ENCODE results near the gene ESPN. TPM values are rescaled to one million over a fixed set of nuclear protein-coding genes. Genes with fewer than 3 reads are reported as not detected.

The ESPN gene
- total and polyA plus RNA-seq, 10 donors, result 0.26 to 6.0 (median 0.54) TPM; not detected in 1

DNA sequence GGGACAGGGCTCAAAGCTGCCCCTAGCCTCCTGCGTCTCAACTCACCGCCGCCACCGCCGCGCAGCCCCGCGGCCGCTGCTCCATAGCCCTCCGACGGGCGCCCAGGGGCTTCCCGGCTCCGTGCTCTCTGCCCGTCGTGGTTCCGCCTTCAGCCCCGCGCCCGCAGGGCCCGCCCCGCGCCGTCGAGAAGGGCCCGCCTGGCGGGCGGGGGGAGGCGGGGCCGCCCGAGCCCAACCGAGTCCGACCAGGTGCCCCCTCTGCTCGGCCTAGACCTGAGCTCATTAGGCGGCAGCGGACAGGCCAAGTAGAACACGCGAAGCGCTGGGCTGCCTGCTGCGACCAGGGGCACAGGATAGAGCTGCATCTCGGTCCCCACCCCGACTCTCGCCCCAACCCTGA, 41.4 kb downstream of the ESPN start, which contains the start of gene TNFRSF25:
Gene TNFRSF25, minus strand, starts transcription at position 151 of the 400 bp plus-strand sequence. Its CDS starts 66 bp downstream, at position 85.
- WGBS, 5 donors, result 15 to 25% (median 16%) methylated on average over 20 to 43 of the region's 43 CpGs; no CpG with 5 or more reads in 1 of the 5 donors
- H3K27ac ChIP-seq, result peak within 1 kb of the TSS in 7 of 8 donors; percentile 4 to 79 (median 54)
- peak within 1 kb of the TSS in 7 of 8 donors; percentile 1 to 64 (median 30) for H3K4me3 ChIP-seq
- TF ChIP-seq POLR2AphosphoS5 (IDR thresholded peaks at IDR 0.05), result peak in 1 of 3 donors; percentile 9
- TF ChIP-seq, protein P1, sequence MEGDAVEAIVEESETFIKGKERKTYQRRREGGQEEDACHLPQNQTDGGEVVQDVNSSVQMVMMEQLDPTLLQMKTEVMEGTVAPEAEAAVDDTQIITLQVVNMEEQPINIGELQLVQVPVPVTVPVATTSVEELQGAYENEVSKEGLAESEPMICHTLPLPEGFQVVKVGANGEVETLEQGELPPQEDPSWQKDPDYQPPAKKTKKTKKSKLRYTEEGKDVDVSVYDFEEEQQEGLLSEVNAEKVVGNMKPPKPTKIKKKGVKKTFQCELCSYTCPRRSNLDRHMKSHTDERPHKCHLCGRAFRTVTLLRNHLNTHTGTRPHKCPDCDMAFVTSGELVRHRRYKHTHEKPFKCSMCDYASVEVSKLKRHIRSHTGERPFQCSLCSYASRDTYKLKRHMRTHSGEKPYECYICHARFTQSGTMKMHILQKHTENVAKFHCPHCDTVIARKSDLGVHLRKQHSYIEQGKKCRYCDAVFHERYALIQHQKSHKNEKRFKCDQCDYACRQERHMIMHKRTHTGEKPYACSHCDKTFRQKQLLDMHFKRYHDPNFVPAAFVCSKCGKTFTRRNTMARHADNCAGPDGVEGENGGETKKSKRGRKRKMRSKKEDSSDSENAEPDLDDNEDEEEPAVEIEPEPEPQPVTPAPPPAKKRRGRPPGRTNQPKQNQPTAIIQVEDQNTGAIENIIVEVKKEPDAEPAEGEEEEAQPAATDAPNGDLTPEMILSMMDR (IDR thresholded peaks at IDR 0.05 in 8 of 11, conservative IDR thresholded peaks at IDR 0.05 in 3 of 11), result no peak
- TF ChIP-seq POLR2A (IDR thresholded peaks at IDR 0.05), result no peak
- H3K4me1 ChIP-seq, result peaks cover 0 to 60% (median 18%) of the 10 kb centered on the region in 6 donors
- intact Hi-C loops (cut with DNase I; ENCODE audit: low total_unique reads), result no loop called here
- H3K27me3 ChIP-seq (replicated peaks in 1 of 7), result peaks cover 0 to 52% (median 4%) of the 10 kb centered on the region in 7 donors
- peaks cover 0 to 90% (median 52%) of the 10 kb centered on the region in 6 donors for H3K36me3 ChIP-seq
- no peak for DNase-seq
- no peaks in the 10 kb centered on the region for H3K9me3 ChIP-seq

DNA sequence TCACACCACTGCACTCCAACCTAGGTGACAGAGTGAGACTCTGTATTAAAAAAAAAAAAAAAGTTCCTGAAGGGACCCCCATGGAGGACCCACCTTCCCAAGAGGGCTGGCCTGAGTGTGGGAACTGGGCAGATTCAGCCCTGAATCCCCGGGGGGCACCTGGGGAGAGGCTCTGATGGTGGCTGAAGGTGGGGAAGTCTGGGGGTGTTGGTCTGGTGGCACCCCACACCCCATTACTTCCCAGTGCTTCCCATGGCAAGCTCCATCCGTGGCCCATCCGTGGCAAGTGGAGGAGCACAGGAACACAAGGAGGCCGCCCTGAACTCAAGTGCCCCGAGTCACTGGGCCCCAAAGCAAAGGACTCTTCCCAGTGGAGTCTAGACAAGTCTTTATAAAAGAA, 42.2 kb downstream of the ESPN start:
- intact Hi-C loops (cut with DNase I; ENCODE audit: low total_unique reads), result no loop called here
- Histone ChIP-seq H3K9me3 (no peaks in the 10 kb centered on the region), H3K27ac (no peak overlapping the region), H3K27me3 (replicated peaks in 1 of 7) (peaks cover 0 to 45% (median 4%) of the 10 kb centered on the region in 7 donors), H3K36me3 (peaks cover 0 to 90% (median 55%) of the 10 kb centered on the region in 6 donors), H3K4me3 (no peak overlapping the region), H3K4me1 (peaks cover 0 to 52% (median 11%) of the 10 kb centered on the region in 6 donors)
- 82 to 97% (median 89%) methylated on average over 5 of the region's 5 CpGs for WGBS, 5 donors
- TF ChIP-seq POLR2AphosphoS5 (IDR thresholded peaks at IDR 0.05), result no peak
- no peak for TF ChIP-seq POLR2A (IDR thresholded peaks at IDR 0.05)
- TF ChIP-seq, protein P1 (IDR thresholded peaks at IDR 0.05 in 8 of 11, conservative IDR thresholded peaks at IDR 0.05 in 3 of 11), result no peak
- DNase-seq, result no peak

DNA sequence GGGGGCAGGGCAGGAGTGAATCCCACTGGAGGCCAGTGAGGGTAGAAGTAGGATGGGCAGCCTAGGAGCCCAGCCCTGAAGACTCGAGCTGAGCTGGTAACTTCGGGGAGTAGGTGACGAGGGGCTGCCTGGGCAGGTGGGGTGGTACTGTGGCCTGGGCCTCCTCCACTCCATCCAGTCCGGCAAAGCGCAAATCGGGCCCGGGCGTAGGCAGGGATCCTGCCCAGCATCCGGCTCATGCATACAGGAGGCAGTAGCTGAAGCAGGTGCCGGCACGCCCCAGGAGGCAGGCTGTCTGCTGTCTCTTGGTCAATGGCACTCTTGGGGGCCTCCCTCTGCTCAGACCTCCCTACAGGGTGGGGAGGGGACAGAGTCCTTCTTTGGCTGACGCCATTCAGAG, 42.6 kb downstream of the ESPN start:
- TF ChIP-seq POLR2AphosphoS5 (IDR thresholded peaks at IDR 0.05), result no peak
- TF ChIP-seq, protein P1 (IDR thresholded peaks at IDR 0.05 in 8 of 11, conservative IDR thresholded peaks at IDR 0.05 in 3 of 11), result no peak
- TF ChIP-seq POLR2A (IDR thresholded peaks at IDR 0.05), result no peak
- 82 to 99% (median 95%) methylated on average over 9 to 12 of the region's 12 CpGs for WGBS, 5 donors
- Histone ChIP-seq H3K36me3 (peaks cover 0 to 90% (median 56%) of the 10 kb centered on the region in 6 donors), H3K4me1 (peaks cover 0 to 48% (median 8%) of the 10 kb centered on the region in 6 donors), H3K27ac (no peak overlapping the region), H3K4me3 (no peak overlapping the region), H3K9me3 (no peaks in the 10 kb centered on the region), H3K27me3 (replicated peaks in 1 of 7) (peaks cover 0 to 41% (median 4%) of the 10 kb centered on the region in 7 donors)
- intact Hi-C loops (cut with DNase I; ENCODE audit: low total_unique reads), result no loop called here
- DNase-seq, result no peak

- Histone ChIP-seq H3K27me3 (replicated peaks in 1 of 7) (peaks cover 0 to 36% (median 4%) of the 10 kb centered on the region in 7 donors), H3K4me3 (no peak overlapping the region), H3K27ac (no peak overlapping the region), H3K4me1 (peaks cover 0 to 40% (median 8%) of the 10 kb centered on the region in 6 donors), H3K9me3 (no peaks in the 10 kb centered on the region), H3K36me3 (peaks cover 0 to 90% (median 54%) of the 10 kb centered on the region in 6 donors)
- 89 to 90% (median 90%) methylated on average over 21 to 30 of the region's 30 CpGs for WGBS, 5 donors
- TF ChIP-seq POLR2A (IDR thresholded peaks at IDR 0.05) (no peak), POLR2AphosphoS5 (IDR thresholded peaks at IDR 0.05) (peak in 1 of 3 donors; percentile 6)
- TF ChIP-seq, protein P1 (IDR thresholded peaks at IDR 0.05 in 8 of 11, conservative IDR thresholded peaks at IDR 0.05 in 3 of 11), result no peak
- no peak for DNase-seq
- intact Hi-C loops (cut with DNase I; ENCODE audit: low total_unique reads), result no loop called here
Measured at GRCh38 chr1:6467744-6468688, 43.4 kb downstream of the ESPN start.

Measured in spleen (tissue), 11 donors.